ENCODE data around the gene CCDC180.
"Not testable (repeated sequence)": the region's sequence is repeated elsewhere in the genome, so short reads cannot be mapped to it uniquely, and the experiment has no call there.

CCDC180 gene

DNA sequence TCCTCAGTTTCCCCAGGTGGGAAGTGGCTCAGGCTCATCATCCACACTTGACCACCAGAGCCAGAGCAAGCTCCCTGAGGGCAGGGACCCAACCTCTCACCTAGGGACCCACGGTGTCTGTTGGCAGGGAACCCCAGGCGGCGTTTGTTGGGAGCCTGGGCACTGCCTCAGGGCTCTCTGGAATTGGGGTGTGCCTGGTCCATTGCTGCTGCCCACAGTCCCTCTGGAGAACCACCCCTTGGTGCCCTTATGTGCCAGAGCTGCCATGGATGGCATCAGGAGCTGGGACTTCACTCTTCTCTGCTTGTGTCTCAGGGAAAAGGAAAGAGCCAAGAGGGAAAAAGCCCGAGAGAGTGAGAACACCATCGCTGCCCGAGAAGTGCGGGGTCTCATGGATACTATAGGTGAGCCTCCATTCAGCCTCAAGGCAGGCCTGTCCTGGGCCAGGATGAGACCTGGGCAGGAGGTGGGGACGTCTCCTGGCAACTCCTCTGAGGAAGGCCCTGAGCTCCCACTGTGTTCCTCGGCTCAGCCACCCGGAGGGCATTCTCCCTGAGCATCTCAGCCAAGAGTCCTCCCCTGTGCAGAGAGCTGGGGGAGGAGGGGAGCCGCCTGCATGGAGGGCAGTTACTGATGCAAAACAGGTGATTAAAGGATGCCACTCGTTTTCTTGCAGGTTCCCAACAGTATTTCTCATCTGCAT is 4.5 kb downstream of the CCDC180 start:
- DNase-seq, result no peak

GRCh38 chr9:97312556-97312955 is 5.1 kb downstream of the CCDC180 start:
- DNase-seq, result no peak

- no peak for DNase-seq
Observed at GRCh38 chr9:97313243-97313642, 5.8 kb downstream of the CCDC180 start.

GRCh38 chr9:97313746-97314145 is 6.3 kb downstream of the CCDC180 start:
- no peak for DNase-seq

DNA sequence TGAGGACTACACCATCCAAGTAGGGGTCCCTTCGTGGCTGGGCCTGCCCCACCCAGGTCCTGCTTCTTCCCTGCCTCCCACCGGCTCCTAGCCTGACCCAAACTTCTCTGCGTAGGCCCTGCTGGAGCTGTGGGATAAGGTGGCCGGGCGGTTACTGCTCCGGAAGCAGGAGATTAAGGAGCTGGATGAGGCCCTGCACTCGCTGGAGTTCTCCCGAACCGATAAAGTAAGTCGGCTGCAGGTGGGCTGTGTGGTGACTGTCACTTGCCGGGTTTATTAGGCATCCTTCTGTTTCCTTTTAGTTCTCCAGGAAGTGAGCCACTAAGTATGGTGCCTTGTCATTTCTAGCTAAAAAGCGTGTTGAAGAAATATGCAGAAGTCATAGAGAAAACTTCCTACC is 7.0 kb downstream of the CCDC180 start:
- no peak for DNase-seq

GRCh38 chr9:97315550-97315949 is 8.1 kb downstream of the CCDC180 start:
- DNase-seq, result no peak

DNA sequence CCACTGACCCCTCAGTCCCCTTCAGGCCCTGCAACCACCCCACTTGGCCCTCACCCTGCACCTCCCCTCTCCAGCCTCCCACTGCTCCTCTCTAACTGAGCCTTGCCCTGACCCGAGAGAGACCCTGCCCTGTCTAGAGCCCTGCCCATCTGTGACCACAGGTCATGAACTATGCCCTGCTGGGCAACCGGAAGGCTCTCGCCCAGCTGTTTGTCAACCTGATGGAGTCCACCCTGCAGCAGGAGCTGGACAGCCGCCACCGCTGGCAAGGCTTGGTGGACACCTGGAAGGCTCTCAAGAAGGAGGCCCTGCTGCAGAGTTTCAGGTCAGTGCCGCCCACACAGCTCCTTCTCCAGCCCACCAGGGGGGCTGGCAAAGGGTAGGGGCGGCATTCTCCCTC is 9.4 kb downstream of the CCDC180 start:
- no peak for DNase-seq

- DNase-seq, result no peak
Observed at GRCh38 chr9:97318433-97318832, 11.0 kb downstream of the CCDC180 start.

GRCh38 chr9:97319395-97319794 is 11.9 kb downstream of the CCDC180 start:
- DNase-seq, result no peak

DNA sequence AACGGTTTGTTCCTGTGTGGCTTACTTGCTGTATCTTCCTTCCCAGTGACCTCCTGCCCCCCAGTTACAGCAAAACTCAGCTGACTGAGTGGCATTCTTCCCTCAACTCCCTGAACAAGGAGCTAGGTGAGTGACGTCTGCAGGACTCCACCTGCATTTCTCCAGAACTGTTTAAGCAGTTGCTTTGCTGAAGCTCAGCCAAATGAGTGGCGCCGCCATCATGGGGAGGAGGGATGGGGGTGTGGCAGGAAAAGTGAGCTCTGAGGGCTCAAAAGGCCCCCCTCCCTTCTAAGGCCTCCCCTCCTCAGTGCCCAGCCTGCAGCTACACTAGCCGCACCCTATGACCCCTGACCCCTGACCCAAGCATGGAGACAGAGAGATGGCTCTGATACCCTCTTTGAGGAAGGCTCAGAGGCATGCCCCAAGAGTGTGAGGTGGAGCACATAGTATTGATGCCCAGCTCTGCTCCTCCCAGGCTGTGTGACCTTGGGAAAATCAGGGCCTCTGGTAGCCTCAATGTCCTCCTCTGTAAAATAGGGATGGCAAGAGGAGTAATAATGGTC is 12.7 kb downstream of the CCDC180 start:
- DNase-seq, result no peak

DNA sequence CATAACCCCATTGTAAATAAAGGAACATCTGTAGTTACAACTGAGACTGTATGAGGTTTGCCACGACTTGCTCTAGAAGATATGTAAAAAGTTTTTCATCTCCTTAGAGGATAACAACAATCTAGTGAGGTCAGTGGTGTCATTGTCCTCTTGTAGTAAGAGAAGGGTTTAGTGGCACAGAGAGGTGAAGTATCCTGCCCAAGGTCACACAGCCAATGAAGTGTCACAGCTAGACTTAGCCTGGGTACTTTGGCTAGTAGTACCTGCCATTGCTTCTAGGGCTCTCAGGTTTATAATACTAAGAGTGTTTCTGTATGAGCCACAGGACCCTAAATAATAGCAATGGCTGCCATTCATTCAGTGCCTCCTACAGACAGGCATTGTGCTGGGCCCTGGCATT is 13.8 kb downstream of the CCDC180 start:
- DNase-seq, result no peak

DNA sequence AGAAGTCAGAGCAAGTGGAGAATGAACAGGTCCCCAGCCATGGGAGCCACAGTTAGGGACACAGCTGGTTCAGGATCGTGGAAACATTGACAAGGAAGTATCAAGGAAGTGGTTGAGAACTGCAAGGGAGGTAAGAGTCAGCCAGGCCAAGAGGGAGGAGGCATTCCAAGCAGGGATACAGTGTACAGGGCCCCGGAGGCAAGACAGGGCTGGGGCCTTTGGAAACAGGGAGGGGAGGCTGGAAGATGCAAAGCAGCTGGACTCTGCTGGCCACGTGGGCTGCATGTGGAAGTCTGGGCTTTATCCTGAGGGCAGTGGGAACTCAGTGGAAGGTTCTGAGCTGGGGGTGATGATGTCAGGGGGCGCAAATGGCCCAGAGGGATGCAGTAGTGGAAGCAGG is 14.2 kb downstream of the CCDC180 start:
- DNase-seq, result no peak

GRCh38 chr9:97322105-97322504 is 14.6 kb downstream of the CCDC180 start:
- no peak for DNase-seq

DNA sequence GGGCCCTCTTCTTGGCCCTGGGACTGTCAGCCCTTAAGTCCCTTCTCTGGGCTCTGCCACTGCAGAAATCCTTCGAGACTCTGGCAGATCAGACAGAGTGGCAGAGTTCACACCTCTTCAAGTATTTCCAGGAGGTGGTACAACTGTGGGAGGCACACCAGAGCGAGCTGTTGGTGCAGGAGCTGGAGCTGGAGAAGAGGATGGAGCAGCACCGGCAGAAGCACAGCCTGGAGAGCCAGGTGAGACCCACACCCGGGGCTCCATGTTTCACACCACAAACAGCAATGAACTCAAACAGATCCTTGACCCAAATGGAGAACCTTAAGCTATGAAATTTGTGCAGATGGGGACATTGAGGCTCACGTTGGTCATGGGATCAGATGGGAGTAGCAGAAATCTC is 17.5 kb downstream of the CCDC180 start:
- no peak for DNase-seq

DNA sequence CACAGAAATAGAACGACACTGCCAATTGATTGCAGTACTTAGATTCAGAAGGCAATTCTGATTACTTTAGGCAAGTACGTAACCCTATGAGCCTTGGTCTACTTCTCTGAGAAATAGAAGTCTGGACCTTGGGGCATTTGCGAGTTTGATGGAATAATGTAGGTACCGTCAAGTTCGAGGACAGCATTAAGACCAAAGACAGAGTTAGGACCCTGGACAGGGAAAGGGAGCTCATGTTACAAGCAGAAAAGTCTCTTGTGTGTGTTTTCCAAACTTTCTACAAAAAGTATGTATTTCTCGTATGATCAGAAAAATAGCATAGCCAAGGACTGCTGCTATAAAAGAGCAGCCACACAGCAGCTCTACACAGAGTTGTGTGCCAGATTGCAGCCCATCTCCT is 20.1 kb downstream of the CCDC180 start:
- DNase-seq, result no peak

GRCh38 chr9:97332993-97333392 is 25.5 kb downstream of the CCDC180 start:
- no peak for DNase-seq

DNA sequence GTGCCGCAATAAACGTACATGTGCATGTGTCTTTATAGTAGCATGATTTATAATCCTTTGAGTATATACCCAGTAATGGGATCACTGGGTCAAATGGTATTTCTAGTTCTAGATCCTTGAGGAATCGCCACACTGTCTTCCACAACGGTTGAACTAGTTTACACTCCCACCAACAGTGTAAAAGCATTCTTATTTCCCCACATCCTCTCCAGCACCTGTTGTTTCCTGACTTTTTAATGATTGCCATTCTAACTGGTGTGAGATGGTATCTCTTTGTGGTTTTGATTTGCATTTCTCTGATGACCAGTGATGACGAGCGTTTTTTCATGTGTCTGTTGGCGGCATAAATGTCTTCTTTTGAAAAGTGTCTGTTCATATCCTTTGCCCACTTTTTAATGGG is 28.2 kb downstream of the CCDC180 start:
- DNase-seq, result not testable (repeated sequence)

DNA sequence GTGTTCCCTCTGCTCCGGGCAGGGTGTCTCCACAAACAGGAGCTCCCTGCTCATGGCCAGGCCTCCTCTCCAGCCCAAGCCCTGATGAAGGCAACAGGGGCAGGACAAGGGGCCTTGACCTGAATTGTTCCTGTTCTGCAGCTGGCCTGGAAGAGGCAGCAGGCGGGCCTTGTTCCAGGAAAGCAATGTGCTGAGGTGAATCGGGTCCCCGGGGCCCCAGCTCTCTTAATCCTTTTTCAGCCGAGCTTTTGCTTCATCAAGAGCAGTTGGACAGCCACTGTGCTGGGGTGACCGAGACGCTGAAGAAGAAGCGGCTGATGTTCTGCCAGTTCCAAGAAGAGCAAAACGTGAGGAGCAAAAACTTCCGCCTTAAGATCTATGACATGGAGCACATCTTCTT is 41.4 kb downstream of the CCDC180 start:
- no peak for DNase-seq

DNA sequence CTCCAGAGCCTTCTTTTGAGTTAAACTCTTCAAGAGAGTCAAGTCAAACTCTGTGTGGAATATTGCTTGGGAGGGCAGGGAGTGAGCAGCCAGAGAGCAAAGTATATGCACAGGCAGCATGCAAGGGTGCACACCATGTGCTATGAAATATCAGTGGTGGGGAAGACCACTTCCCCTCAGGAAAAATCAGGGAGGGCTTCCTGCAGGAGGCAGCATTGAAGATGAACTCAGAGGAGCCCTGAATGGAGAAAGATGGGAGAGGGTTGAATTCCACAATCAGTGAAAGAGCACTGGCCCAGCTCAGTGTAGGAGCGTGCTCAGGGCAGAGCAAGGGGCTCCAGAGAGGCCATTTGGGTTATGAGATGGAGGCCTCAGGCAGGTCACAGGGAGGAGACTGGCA is 41.9 kb downstream of the CCDC180 start:
- no peak for DNase-seq

GRCh38 chr9:97354637-97355036 is 47.2 kb downstream of the CCDC180 start:
- DNase-seq, result no peak

GRCh38 chr9:97357056-97357455 is 49.6 kb downstream of the CCDC180 start:
- no peak for DNase-seq
